Mesenchymal stem cell (in vitro differentiated cells and primary cell): ENCODE results near the gene MASTL.

ENCODE experiments used
- DNase-seq: peaks from one replicate; pipeline ENCODE4 v3.0.0-alpha.2; 2013
- H2AFZ ChIP-seq: one replicate; pipeline ENCODE4 v1.6.1; 2013; ENCODE audit warnings: low read depth, mild to moderate bottlenecking, control low read depth, inconsistent platforms, low read length, moderate library complexity
- H2AK5ac ChIP-seq: 2 replicates; pipeline ENCODE4 v1.6.1; 2013; ENCODE audit warnings: low read length, moderate library complexity, mild to moderate bottlenecking, inconsistent platforms; ENCODE audit not compliant: severe bottlenecking
- H2BK120ac ChIP-seq: one replicate; pipeline ENCODE4 v1.6.1; 2013; ENCODE audit warnings: low read depth, mild to moderate bottlenecking, inconsistent platforms, low read length, moderate library complexity
- H2BK12ac ChIP-seq, 2 experiments: one replicate each; pipeline ENCODE4 v1.6.1; 2013; ENCODE audit warnings: inconsistent platforms in 2 of 2, low read length in 2 of 2, mild to moderate bottlenecking in 2 of 2, moderate library complexity in 2 of 2, control low read depth in 1 of 2
- H2BK15ac ChIP-seq: one replicate; pipeline ENCODE4 v1.6.1; 2013; ENCODE audit warnings: mild to moderate bottlenecking, low read depth, inconsistent platforms; ENCODE audit not compliant: poor library complexity, severe bottlenecking
- H2BK5ac ChIP-seq: 2 replicates; pipeline ENCODE4 v1.6.1; 2013; ENCODE audit warnings: low read depth, mild to moderate bottlenecking, low read length, control low read depth, inconsistent platforms; ENCODE audit not compliant: poor library complexity, severe bottlenecking
- H3K14ac ChIP-seq, 2 experiments: one replicate each; pipeline ENCODE4 v1.6.1; 2013; ENCODE audit warnings: inconsistent platforms in 2 of 2, low read length in 2 of 2, control low read depth in 1 of 2, mild to moderate bottlenecking in 1 of 2, moderate library complexity in 1 of 2
- H3K18ac ChIP-seq, 2 experiments: one replicate each; pipeline ENCODE4 v1.6.1; 2013; ENCODE audit warnings: inconsistent platforms in 2 of 2, low read length in 2 of 2, control low read depth in 1 of 2, low read depth in 1 of 2, mild to moderate bottlenecking in 1 of 2
- H3K23ac ChIP-seq, 2 experiments: one replicate each; pipeline ENCODE4 v1.6.1; 2013; ENCODE audit warnings: inconsistent platforms in 2 of 2, low read length in 2 of 2, mild to moderate bottlenecking in 2 of 2, moderate library complexity in 2 of 2, control low read depth in 1 of 2
- H3K27ac ChIP-seq: 2 replicates; pipeline ENCODE4 v1.5.1; 2013; ENCODE audit warnings: mild to moderate bottlenecking, moderate library complexity, low read length, control low read depth, inconsistent platforms; ENCODE audit not compliant: poor library complexity, severe bottlenecking
- H3K27me3 ChIP-seq, 2 experiments: 2 replicates each; pipeline versions ENCODE4 v1.6.1 to v1.7.0; 2013; ENCODE audit warnings: low read length in 2 of 2, mild to moderate bottlenecking in 2 of 2, moderate library complexity in 2 of 2, control low read depth in 1 of 2, inconsistent platforms in 1 of 2; ENCODE audit not compliant: control insufficient read depth in 1 of 2, insufficient read depth in 1 of 2
- H3K36me3 ChIP-seq, 2 experiments: 2 replicates each; pipeline versions ENCODE4 v1.6.1 to v1.7.0; 2013; ENCODE audit warnings: low read length in 2 of 2, control low read depth in 1 of 2, inconsistent platforms in 1 of 2, low read depth in 1 of 2, mild to moderate bottlenecking in 1 of 2; ENCODE audit not compliant: insufficient read depth in 2 of 2, control insufficient read depth in 1 of 2
- H3K4ac ChIP-seq, 2 experiments: one replicate each; pipeline ENCODE4 v1.6.1; 2013; ENCODE audit warnings: inconsistent platforms in 2 of 2, low read length in 2 of 2, mild to moderate bottlenecking in 2 of 2, moderate library complexity in 2 of 2, control low read depth in 1 of 2, low read depth in 1 of 2
- H3K4me1 ChIP-seq: 2 replicates; pipeline ENCODE4 v1.6.1; 2013; ENCODE audit warnings: low read depth, low read length, control low read depth; ENCODE audit not compliant: control insufficient read depth, insufficient read depth
- H3K4me2 ChIP-seq: 2 replicates; pipeline ENCODE4 v1.6.1; 2013; ENCODE audit warnings: low read length, mild to moderate bottlenecking, inconsistent platforms; ENCODE audit not compliant: poor library complexity, severe bottlenecking
- H3K4me3 ChIP-seq, 2 experiments: 2 replicates each; pipeline versions ENCODE4 v1.5.1 to v1.7.0; 2013; ENCODE audit warnings: low read length in 2 of 2, mild to moderate bottlenecking in 2 of 2, control low read depth in 1 of 2, low read depth in 1 of 2; ENCODE audit not compliant: insufficient read depth in 1 of 2
- H3K79me1 ChIP-seq: replicated peaks from 2 replicates; pipeline ENCODE4 v1.6.1; 2013; ENCODE audit warnings: mild to moderate bottlenecking, control low read depth, low read length, inconsistent platforms; ENCODE audit not compliant: poor library complexity, severe bottlenecking
- H3K9ac ChIP-seq: 2 replicates; pipeline ENCODE4 v1.7.0; 2013; ENCODE audit warnings: mild to moderate bottlenecking, low read length, moderate library complexity
- H3K9me3 ChIP-seq: 2 replicates; pipeline ENCODE4 v1.7.0; 2013; ENCODE audit warnings: mild to moderate bottlenecking, low read length; ENCODE audit not compliant: control insufficient read depth
- H4K8ac ChIP-seq: one replicate; pipeline ENCODE4 v1.6.1; 2013; ENCODE audit warnings: inconsistent platforms, mild to moderate bottlenecking, low read length, moderate library complexity
- H4K91ac ChIP-seq: one replicate; pipeline ENCODE4 v1.6.1; 2013; ENCODE audit warnings: mild to moderate bottlenecking, low read length, inconsistent platforms
- WGBS: methylation state at CpG from one replicate; pipeline ENCODE4 v1.1.7; 2013; ENCODE audit warnings: mixed read lengths; 5-methylcytosine and 5-hydroxymethylcytosine counted together

The MASTL gene

GRCh38 chr10:27188897-27189296 lies 33.7 kb downstream of the MASTL start:
- Histone ChIP-seq H3K4me1 (peaks cover 2% of the 10 kb centered on the region), H3K14ac (no peak overlapping the region), H2BK5ac (no peak overlapping the region), H3K27me3 (no peaks in the 10 kb centered on the region), H3K27ac (no peak overlapping the region), H2AFZ (no peak overlapping the region), H3K9me3 (no peaks in the 10 kb centered on the region), H3K79me1 (no peaks in the 10 kb centered on the region), H2BK15ac (no peak overlapping the region), H3K4me3 (no peak overlapping the region), H3K18ac (no peak overlapping the region), H3K4me2 (no peak overlapping the region), H2BK120ac (no peak overlapping the region), H2BK12ac (no peak overlapping the region), H3K9ac (no peak overlapping the region), H3K36me3 (peaks cover 16 to 25% of the 10 kb centered on the region in 2 experiments), H4K91ac (no peak overlapping the region), H3K4ac (no peak overlapping the region), H4K8ac (no peak overlapping the region), H3K23ac (no peak overlapping the region), H2AK5ac (no peak overlapping the region)
- WGBS, result 96% methylated on average over 4 of the region's 4 CpGs
- no peak for DNase-seq

GRCh38 chr10:27190508-27190907 lies 35.4 kb downstream of the MASTL start:
- no peak overlapping the region for H3K23ac ChIP-seq
- no peak overlapping the region for H3K4me2 ChIP-seq
- H3K27ac ChIP-seq, result no peak overlapping the region
- no peak overlapping the region for H2BK15ac ChIP-seq
- no peak overlapping the region for H2AFZ ChIP-seq
- WGBS, result 46% methylated on average over 1 of the region's 2 CpGs
- no peak overlapping the region for H4K91ac ChIP-seq
- no peaks in the 10 kb centered on the region for H3K27me3 ChIP-seq
- H2BK5ac ChIP-seq, result peak overlapping the region; percentile 57
- no peak overlapping the region for H3K9ac ChIP-seq
- no peak overlapping the region for H3K4ac ChIP-seq
- H4K8ac ChIP-seq, result no peak overlapping the region
- peaks cover 2% of the 10 kb centered on the region for H3K4me1 ChIP-seq
- peak; percentile 53 for DNase-seq
- peaks cover 11 to 15% of the 10 kb centered on the region in 2 experiments for H3K36me3 ChIP-seq
- no peak overlapping the region for H3K14ac ChIP-seq
- no peak overlapping the region for H2BK12ac ChIP-seq
- no peak overlapping the region for H2AK5ac ChIP-seq
- H3K9me3 ChIP-seq, result no peaks in the 10 kb centered on the region
- no peak overlapping the region for H3K4me3 ChIP-seq
- no peak overlapping the region for H2BK120ac ChIP-seq
- no peaks in the 10 kb centered on the region for H3K79me1 ChIP-seq
- no peak overlapping the region for H3K18ac ChIP-seq

GRCh38 chr10:27192284-27192683 lies 37.1 kb downstream of the MASTL start:
- peak; percentile 93 for DNase-seq
- Histone ChIP-seq H2BK15ac (no peak overlapping the region), H2BK120ac (no peak overlapping the region), H3K14ac (no peak overlapping the region), H3K18ac (peak overlapping the region in 1 of 2 experiments; percentile 21), H2BK5ac (no peak overlapping the region), H3K9me3 (no peaks in the 10 kb centered on the region), H3K4ac (no peak overlapping the region), H3K79me1 (no peaks in the 10 kb centered on the region), H3K23ac (no peak overlapping the region), H3K4me2 (no peak overlapping the region), H3K4me3 (no peak overlapping the region), H3K4me1 (peaks cover 2% of the 10 kb centered on the region), H3K27ac (no peak overlapping the region), H2AK5ac (no peak overlapping the region), H3K36me3 (peaks cover 2 to 13% of the 10 kb centered on the region in 2 experiments), H4K8ac (peak overlapping the region; percentile 60), H2AFZ (no peak overlapping the region), H3K9ac (peak overlapping the region; percentile 32), H3K27me3 (no peaks in the 10 kb centered on the region), H2BK12ac (no peak overlapping the region), H4K91ac (no peak overlapping the region)
- WGBS, result 17% methylated on average over 2 of the region's 3 CpGs

GRCh38 chr10:27197980-27198620 lies 42.9 kb downstream of the MASTL start:
- Histone ChIP-seq H3K4me1 (no peaks in the 10 kb centered on the region), H2BK120ac (no peak overlapping the region), H3K4me2 (no peak overlapping the region), H3K27ac (no peak overlapping the region), H2BK15ac (no peak overlapping the region), H3K4ac (no peak overlapping the region), H2AK5ac (no peak overlapping the region), H3K18ac (no peak overlapping the region), H3K79me1 (peaks cover 9% of the 10 kb centered on the region), H2AFZ (no peak overlapping the region), H3K23ac (no peak overlapping the region), H3K27me3 (no peaks in the 10 kb centered on the region), H4K8ac (no peak overlapping the region), H3K14ac (no peak overlapping the region), H4K91ac (no peak overlapping the region), H3K36me3 (peaks cover 8 to 52% of the 10 kb centered on the region in 2 experiments), H3K9me3 (no peaks in the 10 kb centered on the region), H3K9ac (no peak overlapping the region), H2BK12ac (no peak overlapping the region), H2BK5ac (no peak overlapping the region), H3K4me3 (no peak overlapping the region)
- DNase-seq, result no peak
- no CpG with 5 or more reads among the region's 2 CpGs for WGBS
